HepG2 (cell line): ENCODE data around the gene YAP1. TPM values are rescaled to one million over a fixed set of nuclear protein-coding genes. Genes with fewer than 3 reads are reported as not detected.

Experiments used
- ATAC-seq: fragments of 200-7000 bp; cut with Tn5 transposase; 3 replicates; pipeline ENCODE4 v1.9.1; 2020; ENCODE audit warnings: mild to moderate bottlenecking, moderate library complexity
- BruUV-seq: library from RNA; stranded (reverse); fragments of 400-500 nt; replicated peaks from 2 replicates; lab custom pipeline; 2021; lab: Mats Ljungman, UMichigan
- CTCF ChIA-PET: fragments of 300-600 bp; formaldehyde crosslinking; extraction: SDS; loops from one replicate; lab custom pipeline; 2021; ENCODE audit warnings: low total read pairs, inconsistent platforms, low intra/inter-chr PET ratio; lab: Yijun Ruan, JAX
- POLR2A ChIA-PET: fragments of 350-600 bp; sonication (Branson Sonifier 250); formaldehyde crosslinking; loops from one replicate; lab custom pipeline; 2020; ENCODE audit warnings: antibody characterized with exemption, inconsistent platforms; lab: Yijun Ruan, JAX
- DNase-seq: peaks from one replicate; pipeline ENCODE4 v3.0.0-alpha.2; 2015; ENCODE audit warnings: low spot score
- FAIRE-seq: peaks from 3 replicates; lab custom pipeline; 2011; peaks lifted over from hg19 to GRCh38; lab: Jason Lieb, UNC
- H2AFZ ChIP-seq: one replicate; pipeline ENCODE4 v1.6.1; 2011; ENCODE audit warnings: low read length, inconsistent platforms
- H3K27ac ChIP-seq: fragments of 300-600 bp; 3 replicates; pipeline ENCODE4 v1.8.0; 2011; ENCODE audit warnings: mixed run types, mild to moderate bottlenecking, mixed read lengths, low read length, inconsistent platforms; ENCODE audit not compliant: insufficient read depth; ENCODE audit errors: extremely low read length
- H3K27me3 ChIP-seq, 2 experiments: fragments of 200-600 bp in 1 of 2; 2 replicates in 1 of 2; 3 replicates in 1 of 2; pipeline versions ENCODE4 v1.6.0 to v1.8.0; 2011; ENCODE audit warnings: low read length in 2 of 2, mild to moderate bottlenecking in 2 of 2, moderate library complexity in 2 of 2, inconsistent platforms in 1 of 2; ENCODE audit not compliant: insufficient read depth in 2 of 2, control insufficient read depth in 1 of 2
- H3K36me3 ChIP-seq, 2 experiments: fragments of 200-600 bp in 1 of 2; replicated peaks in 1 of 2; 2 replicates in 1 of 2; 3 replicates in 1 of 2; pipeline versions ENCODE4 v1.5.1 to v1.8.0; 2011; ENCODE audit warnings: low read length in 2 of 2, inconsistent platforms in 1 of 2; ENCODE audit not compliant: insufficient read depth in 2 of 2, control insufficient read depth in 1 of 2
- H3K4me1 ChIP-seq: 2 replicates; pipeline ENCODE4 v1.5.1; 2012; ENCODE audit warnings: low read length, inconsistent platforms; ENCODE audit not compliant: insufficient read depth
- H3K4me2 ChIP-seq: 2 replicates; pipeline ENCODE4 v1.6.0; 2011; ENCODE audit warnings: low read depth, low read length, inconsistent platforms
- H3K4me3 ChIP-seq, 3 experiments: fragments of 200-600 bp in 1 of 3; sonication (generic), shearing (Covaris generic) in 1 of 3; replicated peaks in 1 of 3; 2 replicates each; pipeline ENCODE4 v1.5.1; 2011 to 2016; ENCODE audit warnings: low read length in 3 of 3, inconsistent platforms in 2 of 3, low read depth in 2 of 3, mild to moderate bottlenecking in 2 of 3, control low read depth in 1 of 3, mixed read lengths in 1 of 3; ENCODE audit not compliant: insufficient read depth in 1 of 3
- H3K79me2 ChIP-seq: one replicate; pipeline ENCODE4 v1.6.1; 2011; ENCODE audit warnings: low read length, inconsistent platforms; ENCODE audit not compliant: insufficient read depth
- H3K9ac ChIP-seq: 2 replicates; pipeline ENCODE4 v1.6.0; 2011; ENCODE audit warnings: mild to moderate bottlenecking, low read depth, low read length, inconsistent platforms; ENCODE audit not compliant: insufficient read depth
- H3K9me3 ChIP-seq: 2 replicates; pipeline ENCODE4 v1.5.1; 2012; ENCODE audit warnings: mild to moderate bottlenecking, low read length
- H4K20me1 ChIP-seq: 2 replicates; pipeline ENCODE4 v1.6.0; 2011; ENCODE audit warnings: inconsistent platforms, mild to moderate bottlenecking, low read length, moderate library complexity; ENCODE audit not compliant: insufficient read depth
- AFF4 ChIP-seq: sonication (generic); formaldehyde crosslinking; IDR thresholded peaks from 2 replicates; pipeline ENCODE4 v1.4.0; 2020; ENCODE audit warnings: missing genetic modification reagents
- GPN1 ChIP-seq: sonication (generic); formaldehyde crosslinking; IDR thresholded peaks from 2 replicates; pipeline ENCODE4 v1.5.1; 2020; ENCODE audit warnings: missing genetic modification reagents, borderline replicate concordance
- SOX13 ChIP-seq, 3 experiments: fragments of 450-650 bp in 1 of 3; sonication (generic) in 1 of 3; formaldehyde crosslinking in 1 of 3; IDR thresholded peaks in 2 of 3; conservative IDR thresholded peaks in 1 of 3; 2 replicates each; pipeline versions ENCODE4 v1.5.0 to v1.6.1; 2016 to 2020; ENCODE audit warnings: antibody characterized with exemption in 1 of 3, mild to moderate bottlenecking in 1 of 3, missing compliant biosample characterization in 1 of 3, missing genetic modification reagents in 1 of 3, moderate library complexity in 1 of 3
- WGBS: methylation state at CpG from one replicate; pipeline ENCODE4 v1.1.6; 2017; ENCODE audit warnings: low lambda C conversion rate; 5-methylcytosine and 5-hydroxymethylcytosine counted together
- in situ Hi-C: cut with HindIII; loops from 2 replicates; pipeline ENCODE4 v1.10.0; 2017; ENCODE audit warnings: low pct_unique_long_range_greater_than_20kb; ENCODE audit not compliant: extremely low pct_ligation_motif_present
- intact Hi-C: fragments of 100-400 bp; cut with micrococcal nuclease; formaldehyde crosslinking; loops from one replicate; pipeline ENCODE4 v1.10.0; 2022; ENCODE audit not compliant: unreplicated experiment
- polyA plus RNA-seq, 8 experiments: library from polyadenylated mRNA; depleted of rRNA in 3 of 8; stranded (reverse) in 7 of 8; unstranded in 1 of 8; fragments of >200 nt; fragmentation: Illumina TruSeq in 4 of 8; extraction: Trizol in 4 of 8; gene quantifications; 2 replicates each; pipeline versions ENCODE4 v1.2.1 to v1.2.3, GENCODE V29; 2011 to 2016; ENCODE audit warnings: low read depth in 4 of 8, missing spikeins in 1 of 8, mixed read lengths in 1 of 8; ENCODE audit not compliant: insufficient read depth in 1 of 8
- total RNA-seq, 5 experiments: library from RNA; depleted of rRNA; stranded (reverse); fragments of >200 nt; fragmentation: Illumina TruSeq; extraction: Trizol; gene quantifications; 2 replicates each; pipeline ENCODE4 v1.2.3, GENCODE V29; 2016; ENCODE audit warnings: low read depth in 1 of 5

YAP1 gene
- total and polyA plus RNA-seq, 2 of the 13 experiments (the other 11 are each of a cell fraction or from before 2014, with no cell fraction given), result 59.5 to 91.0 TPM

- no peak for FAIRE-seq
- no peaks in the 10 kb centered on the region for H3K9me3 ChIP-seq
- BruUV-seq, result no TSS peak
- H3K4me3 ChIP-seq, result no peak overlapping the region
- ChIA-PET POLR2A (interaction anchor here (1.7 kb wide), 1 partner anchor 29 kb away, joined by 4 read pairs; no protein-coding TSS in a partner anchor), CTCF (no interaction called here)
- intact Hi-C loops, result loop anchor here (5.0 kb wide), 1 partner anchor 96 kb away; no protein-coding TSS in a partner anchor
- no peak overlapping the region for H2AFZ ChIP-seq
- peaks cover 94% of the 10 kb centered on the region for H3K79me2 ChIP-seq
- peaks cover 63% of the 10 kb centered on the region for H3K4me1 ChIP-seq
- peaks cover 5% of the 10 kb centered on the region; the same call in 1 of the 2 replicates for H4K20me1 ChIP-seq
- no peaks in the 10 kb centered on the region for H3K27me3 ChIP-seq
- WGBS, result 83% methylated on average over 2 of the region's 2 CpGs
- peaks cover 5 to 31% of the 10 kb centered on the region in 2 experiments for H3K36me3 ChIP-seq
- H3K4me2 ChIP-seq, result no peak overlapping the region
- in situ Hi-C loops, result no loop called here
- no peak overlapping the region for H3K9ac ChIP-seq
- H3K27ac ChIP-seq, result no peak overlapping the region
- TF ChIP-seq SOX13 (IDR thresholded peaks at IDR 0.05) (no peak), SOX13 (CRISPR knock-in tag; conservative IDR thresholded peaks at IDR 0.05 in 1 of 2, IDR thresholded peaks at IDR 0.05 in 1 of 2) (no peak), GPN1 (CRISPR knock-in tag) (no peak), AFF4 (no peak)
- no peak for ATAC-seq
- DNase-seq, result no peak
These were observed 48.0 kb downstream of the YAP1 start for GRCh38 chr11:102158164-102158735.
